GM12878 (cell line): ENCODE results near the gene YDJC. TPM values are rescaled to one million over a fixed set of nuclear protein-coding genes. Genes with fewer than 3 reads are reported as not detected.
"Not testable (repeated sequence)": the region's sequence is repeated elsewhere in the genome, so short reads cannot be mapped to it uniquely, and the experiment has no call there.

ENCODE experiments used
- ATAC-seq: fragments of 200-7000 bp; cut with Tn5 transposase; 3 replicates; pipeline ENCODE4 v1.9.1; 2020; ENCODE audit warnings: mild to moderate bottlenecking, moderate library complexity
- BruUV-seq: library from RNA; stranded (reverse); fragments of 400-500 nt; replicated peaks from 2 replicates; lab custom pipeline; 2021; lab: Mats Ljungman, UMichigan
- CTCF ChIA-PET: fragments of 300-600 bp; sonication (Branson Sonifier 250); formaldehyde crosslinking; extraction: SDS; loops from one replicate; lab custom pipeline; 2021; ENCODE audit warnings: inconsistent platforms; lab: Yijun Ruan, JAX
- POLR2A ChIA-PET: fragments of 350-600 bp; formaldehyde crosslinking; extraction: SDS; loops from one replicate; lab custom pipeline; 2021; ENCODE audit warnings: inconsistent platforms; lab: Charles Lee
- RAD21 ChIA-PET: fragments of 300-600 bp; sonication (Branson Sonifier 250); formaldehyde crosslinking; loops from one replicate; lab custom pipeline; 2023; ENCODE audit warnings: antibody characterized with exemption; ENCODE audit not compliant: unreplicated experiment; lab: Charles Lee
- SMC1A ChIA-PET: fragments of 300-600 bp; sonication (Branson Sonifier 250); formaldehyde crosslinking; loops from one replicate; lab custom pipeline; 2023; ENCODE audit not compliant: unreplicated experiment, uncharacterized antibody; lab: Charles Lee
- DNase-seq: peaks from one replicate; pipeline ENCODE4 v3.0.0-alpha.2; 2011; ENCODE audit warnings: low read depth, low spot score
- FAIRE-seq: peaks from 3 replicates; lab custom pipeline; 2011; peaks lifted over from hg19 to GRCh38; lab: Jason Lieb, UNC
- H2AFZ ChIP-seq: 2 replicates; pipeline ENCODE4 v1.6.0; 2011; ENCODE audit warnings: low read depth, low read length, control low read depth; ENCODE audit not compliant: control insufficient read depth
- H3K27ac ChIP-seq: 2 replicates; pipeline ENCODE4 v1.5.1; 2011; ENCODE audit warnings: control low read depth; ENCODE audit not compliant: control insufficient read depth, insufficient read depth
- H3K27me3 ChIP-seq, 2 experiments: replicated peaks in 1 of 2; 2 replicates each; pipeline versions ENCODE4 v1.6.0 to v1.6.1; 2011; ENCODE audit warnings: low read length in 1 of 2; ENCODE audit not compliant: control insufficient read depth in 2 of 2, insufficient read depth in 2 of 2
- H3K36me3 ChIP-seq, 2 experiments: 2 replicates each; pipeline ENCODE4 v1.5.1; 2011; ENCODE audit warnings: low read length in 1 of 2; ENCODE audit not compliant: control insufficient read depth in 2 of 2, insufficient read depth in 2 of 2
- H3K4me1 ChIP-seq: 2 replicates; pipeline ENCODE4 v1.6.1; 2011; ENCODE audit warnings: mild to moderate bottlenecking, low read length, moderate library complexity, mixed read lengths; ENCODE audit not compliant: control insufficient read depth, insufficient read depth
- H3K4me2 ChIP-seq: 2 replicates; pipeline ENCODE4 v1.6.0; 2011; ENCODE audit warnings: control low read depth; ENCODE audit not compliant: control insufficient read depth, insufficient read depth
- H3K4me3 ChIP-seq: fragments of 200-600 bp; sonication (generic); 2 replicates; pipeline ENCODE4 v1.5.1; 2016
- H3K79me2 ChIP-seq: 2 replicates; pipeline ENCODE4 v1.6.0; 2011; ENCODE audit warnings: low read length; ENCODE audit not compliant: control insufficient read depth, insufficient read depth
- H3K9ac ChIP-seq: 2 replicates; pipeline ENCODE4 v1.8.0; 2011; ENCODE audit warnings: low read length, control low read depth, mixed read lengths; ENCODE audit not compliant: control insufficient read depth, insufficient read depth
- H3K9me3 ChIP-seq: replicated peaks from 3 replicates; pipeline ENCODE4 v1.5.1; 2011; ENCODE audit warnings: mild to moderate bottlenecking, low read length; ENCODE audit not compliant: control insufficient read depth, insufficient read depth
- H4K20me1 ChIP-seq: 2 replicates; pipeline ENCODE4 v1.6.0; 2011; ENCODE audit not compliant: control insufficient read depth, insufficient read depth
- SREBF1 ChIP-seq: IDR thresholded peaks from 2 replicates; pipeline ENCODE4 v1.6.1; 2012; ENCODE audit warnings: mild to moderate bottlenecking, low read length
- WGBS: methylation state at CpG from one replicate; pipeline ENCODE4 v1.1.6; 2016; ENCODE audit warnings: low lambda C conversion rate; ENCODE audit not compliant: insufficient replicate concordance, insufficient coverage; ENCODE audit errors: missing lambda C conversion rate; 5-methylcytosine and 5-hydroxymethylcytosine counted together
- in situ Hi-C: fragments of 300-500 bp; cut with MboI; formaldehyde crosslinking; loops from 9 replicates; pipeline ENCODE4 v1.14.3; 2018; ENCODE audit warnings: mixed read lengths
- intact Hi-C: fragments of 100-400 bp; cut with micrococcal nuclease; formaldehyde crosslinking; loops from one replicate; pipeline ENCODE4 v1.14.2; 2022; ENCODE audit not compliant: unreplicated experiment
- polyA plus RNA-seq, 11 experiments: library from polyadenylated mRNA; depleted of rRNA in 4 of 11; unstranded in 6 of 11; stranded (reverse) in 5 of 11; fragments of >200 nt; fragmentation: Nextera tagmentation in 4 of 11; fragmentation: Illumina TruSeq in 1 of 11; extraction: Ambion mirVana in 4 of 11; extraction: Trizol in 1 of 11; gene quantifications; 1 replicate in 1 of 11; 2 replicates in 10 of 11; pipeline versions ENCODE4 v1.2.1 to v1.2.3, GENCODE V29; 2011 to 2016; ENCODE audit warnings: inconsistent platforms in 2 of 11, missing spikeins in 2 of 11, low read depth in 1 of 11
- total RNA-seq, 4 experiments: library from RNA; depleted of rRNA in 3 of 4; stranded (reverse); fragments of >200 nt in 3 of 4; fragmentation: Illumina TruSeq in 1 of 4; extraction: Trizol in 1 of 4; gene quantifications; 2 replicates each; pipeline versions ENCODE4 v1.2.1 to v1.2.3, GENCODE V29; 2013 to 2021
- TF ChIP-seq, protein P1 (sequence below): fragments of 450-650 bp; IDR thresholded peaks from 2 replicates; pipeline ENCODE4 v1.6.1; 2018; ENCODE audit warnings: mild to moderate bottlenecking, low read depth, moderate library complexity; ENCODE audit not compliant: partially characterized antibody

Gene YDJC
- total and polyA plus RNA-seq, 10 of the 15 experiments (the other 5 are each of a cell fraction or from before 2014, with no cell fraction given): 1.00 to 77.6 (median 38.4) TPM

- TF ChIP-seq SREBF1: no peak
- TF ChIP-seq, protein P1, sequence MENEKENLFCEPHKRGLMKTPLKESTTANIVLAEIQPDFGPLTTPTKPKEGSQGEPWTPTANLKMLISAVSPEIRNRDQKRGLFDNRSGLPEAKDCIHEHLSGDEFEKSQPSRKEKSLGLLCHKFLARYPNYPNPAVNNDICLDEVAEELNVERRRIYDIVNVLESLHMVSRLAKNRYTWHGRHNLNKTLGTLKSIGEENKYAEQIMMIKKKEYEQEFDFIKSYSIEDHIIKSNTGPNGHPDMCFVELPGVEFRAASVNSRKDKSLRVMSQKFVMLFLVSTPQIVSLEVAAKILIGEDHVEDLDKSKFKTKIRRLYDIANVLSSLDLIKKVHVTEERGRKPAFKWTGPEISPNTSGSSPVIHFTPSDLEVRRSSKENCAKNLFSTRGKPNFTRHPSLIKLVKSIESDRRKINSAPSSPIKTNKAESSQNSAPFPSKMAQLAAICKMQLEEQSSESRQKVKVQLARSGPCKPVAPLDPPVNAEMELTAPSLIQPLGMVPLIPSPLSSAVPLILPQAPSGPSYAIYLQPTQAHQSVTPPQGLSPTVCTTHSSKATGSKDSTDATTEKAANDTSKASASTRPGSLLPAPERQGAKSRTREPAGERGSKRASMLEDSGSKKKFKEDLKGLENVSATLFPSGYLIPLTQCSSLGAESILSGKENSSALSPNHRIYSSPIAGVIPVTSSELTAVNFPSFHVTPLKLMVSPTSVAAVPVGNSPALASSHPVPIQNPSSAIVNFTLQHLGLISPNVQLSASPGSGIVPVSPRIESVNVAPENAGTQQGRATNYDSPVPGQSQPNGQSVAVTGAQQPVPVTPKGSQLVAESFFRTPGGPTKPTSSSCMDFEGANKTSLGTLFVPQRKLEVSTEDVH: no peak
Observed at GRCh38 chr22:21679383-21679782, 49.6 kb upstream of the YDJC start (continued).

DNA sequence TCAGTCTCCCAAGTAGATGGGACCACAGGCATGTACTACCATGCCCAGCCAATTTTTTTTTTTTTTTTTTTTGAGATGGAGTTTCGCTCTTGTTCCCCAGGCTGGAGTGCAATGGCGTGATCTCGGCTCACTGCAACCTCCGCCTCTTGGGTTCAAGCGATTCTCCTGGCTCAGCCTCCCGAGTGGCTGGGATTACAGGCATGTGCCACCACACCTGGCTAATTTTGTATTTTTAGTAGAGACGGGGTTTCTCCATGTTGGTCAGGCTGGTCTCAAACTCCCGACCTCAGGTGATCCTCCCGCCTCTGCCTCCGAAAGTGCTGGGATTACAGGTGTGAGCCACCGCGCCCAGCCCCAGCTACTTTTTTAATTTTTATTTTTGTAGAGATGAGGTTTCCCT, 49.0 kb upstream of the YDJC start:
- WGBS: over 99% methylated on average over 9 of the region's 12 CpGs
- H3K27ac ChIP-seq, H3K9me3 ChIP-seq, SMC1A ChIA-PET, DNase-seq, POLR2A ChIA-PET, H3K9ac ChIP-seq, H3K27me3 ChIP-seq, RAD21 ChIA-PET, H2AFZ ChIP-seq, ATAC-seq, H3K4me3 ChIP-seq, H3K4me1 ChIP-seq, H4K20me1 ChIP-seq, H3K4me2 ChIP-seq, intact Hi-C loops, FAIRE-seq, in situ Hi-C loops, H3K79me2 ChIP-seq, BruUV-seq: not testable (repeated sequence)
- CTCF ChIA-PET: interaction anchor here (1.1 kb wide), 1 partner anchor 32 kb away, joined by 3 read pairs; no protein-coding TSS in a partner anchor
- peaks cover 12 to 17% of the 10 kb centered on the region in 2 experiments for H3K36me3 ChIP-seq
